Keratinocyte (primary cell): ENCODE data around the gene BAZ2B. TPM values are rescaled to one million over a fixed set of nuclear protein-coding genes. Genes with fewer than 3 reads are reported as not detected.

Experiments
- DNase-seq: peaks from one replicate; pipeline ENCODE4 v3.0.0-alpha.2; 2011; ENCODE audit warnings: low read depth, missing footprints, low spot score
- FAIRE-seq: peaks from 2 replicates; lab custom pipeline; 2011; peaks lifted over from hg19 to GRCh38; lab: Jason Lieb, UNC
- H2AFZ ChIP-seq: 2 replicates; pipeline ENCODE4 v1.6.0; 2012; ENCODE audit warnings: low read length, control low read depth, inconsistent platforms; ENCODE audit not compliant: control insufficient read depth
- H3K27ac ChIP-seq: 2 replicates; pipeline ENCODE4 v1.5.1; 2011; ENCODE audit warnings: low read length; ENCODE audit not compliant: control insufficient read depth, insufficient read depth
- H3K27me3 ChIP-seq: 3 replicates; pipeline ENCODE4 v1.6.0; 2011; ENCODE audit warnings: low read length; ENCODE audit not compliant: control insufficient read depth, insufficient read depth; ENCODE audit errors: extremely low read depth
- H3K36me3 ChIP-seq, 2 experiments: 2 replicates in 1 of 2; 3 replicates in 1 of 2; pipeline ENCODE4 v1.5.1; 2011; ENCODE audit warnings: low read length in 2 of 2, mild to moderate bottlenecking in 1 of 2; ENCODE audit not compliant: control insufficient read depth in 2 of 2, insufficient read depth in 2 of 2; ENCODE audit errors: extremely low read depth in 1 of 2
- H3K4me1 ChIP-seq: 3 replicates; pipeline ENCODE4 v1.5.1; 2011; ENCODE audit warnings: low read length; ENCODE audit not compliant: control insufficient read depth, insufficient read depth; ENCODE audit errors: extremely low read depth
- H3K4me2 ChIP-seq: 3 replicates; pipeline ENCODE4 v1.6.0; 2011; ENCODE audit warnings: low read depth, low read length; ENCODE audit not compliant: control insufficient read depth, insufficient read depth; ENCODE audit errors: extremely low read depth
- H3K4me3 ChIP-seq, 3 experiments: fragments of 200-600 bp in 1 of 3; sonication (generic) in 1 of 3; 2 replicates in 2 of 3; 3 replicates in 1 of 3; pipeline ENCODE4 v1.5.1; 2011 to 2016; ENCODE audit warnings: low read length in 3 of 3, mild to moderate bottlenecking in 3 of 3, control low read depth in 2 of 3, inconsistent platforms in 1 of 3, low read depth in 1 of 3, mixed read lengths in 1 of 3, mixed run types in 1 of 3, moderate library complexity in 1 of 3; ENCODE audit not compliant: control insufficient read depth in 2 of 3, insufficient read depth in 2 of 3; ENCODE audit errors: extremely low read depth in 1 of 3
- H3K79me2 ChIP-seq: 2 replicates; pipeline ENCODE4 v1.6.0; 2012; ENCODE audit warnings: low read length; ENCODE audit not compliant: control insufficient read depth, insufficient read depth
- H3K9ac ChIP-seq: 3 replicates; pipeline ENCODE4 v1.6.0; 2011; ENCODE audit warnings: low read length; ENCODE audit not compliant: control insufficient read depth, insufficient read depth; ENCODE audit errors: extremely low read depth
- H3K9me1 ChIP-seq: 3 replicates; pipeline ENCODE4 v1.6.0; 2011; ENCODE audit warnings: low read length; ENCODE audit not compliant: control insufficient read depth, insufficient read depth; ENCODE audit errors: extremely low read depth
- H3K9me3 ChIP-seq: 2 replicates; pipeline ENCODE4 v1.5.1; 2012; ENCODE audit warnings: low read depth, low read length; ENCODE audit not compliant: control insufficient read depth
- H4K20me1 ChIP-seq: 3 replicates; pipeline ENCODE4 v1.6.0; 2011; ENCODE audit warnings: low read length; ENCODE audit not compliant: control insufficient read depth, insufficient read depth; ENCODE audit errors: extremely low read depth
- CTCF ChIP-seq, 3 experiments: IDR thresholded peaks in 1 of 3; conservative IDR thresholded peaks in 1 of 3; optimal IDR thresholded peaks in 1 of 3; 2 replicates in 2 of 3; 3 replicates in 1 of 3; pipeline versions ENCODE3 to v1.5.1; 2011; ENCODE audit warnings: low read length in 3 of 3, mild to moderate bottlenecking in 3 of 3, moderate library complexity in 2 of 3, control low read depth in 1 of 3, inconsistent platforms in 1 of 3; ENCODE audit not compliant: insufficient read depth in 2 of 3; ENCODE audit errors: extremely low read depth in 1 of 3
- EZH2 ChIP-seq: IDR thresholded peaks from one replicate; pipeline ENCODE4 v1.6.1; 2012; ENCODE audit warnings: inconsistent platforms, mild to moderate bottlenecking, low read length, moderate library complexity
- dilution Hi-C: fragments of 300-500 bp; cut with MboI; formaldehyde crosslinking; loops from one replicate; pipeline ENCODE4 v1.7.0; 2020; ENCODE audit warnings: low sequenced_read_pairs; ENCODE audit not compliant: extremely low pct_ligation_motif_present
- polyA plus RNA-seq, 5 experiments: library from polyadenylated mRNA; depleted of rRNA in 3 of 5; stranded (reverse) in 3 of 5; stranded (forward) in 1 of 5; unstranded in 1 of 5; fragments of >200 nt; gene quantifications; 1 replicate in 1 of 5; 2 replicates in 3 of 5; 3 replicates in 1 of 5; pipeline versions ENCODE4 v1.2.1 to v1.2.3, GENCODE V29; 2011 to 2012; ENCODE audit warnings: missing spikeins in 2 of 5, low read depth in 1 of 5, low replicate concordance in 1 of 5

Gene BAZ2B
- polyA plus RNA-seq, 1 donor (not counting 4 experiments of a cell fraction or from before 2014, with no cell fraction given), result 27.0 TPM

GRCh38 chr2:159349674-159350299 is 266.6 kb downstream of the BAZ2B start:
- Histone ChIP-seq H3K4me3 (no peak overlapping the region), H4K20me1 (no peaks in the 10 kb centered on the region), H3K79me2 (no peaks in the 10 kb centered on the region), H3K4me2 (no peak overlapping the region), H3K36me3 (peaks cover 4 to 6% of the 10 kb centered on the region in 2 experiments), H2AFZ (no peak overlapping the region), H3K9ac (no peak overlapping the region), H3K27me3 (no peaks in the 10 kb centered on the region), H3K9me1 (no peaks in the 10 kb centered on the region), H3K4me1 (no peaks in the 10 kb centered on the region), H3K27ac (no peak overlapping the region), H3K9me3 (no peaks in the 10 kb centered on the region)
- FAIRE-seq, result no peak
- no peak for TF ChIP-seq EZH2
- no peak for TF ChIP-seq CTCF (optimal IDR thresholded peaks at IDR 0.05 in 1 of 3, IDR thresholded peaks at IDR 0.05 in 1 of 3, conservative IDR thresholded peaks at IDR 0.05 in 1 of 3; ENCODE audit: extremely low read depth in 1 of 3, insufficient read depth in 2 of 3, low read length in 3 of 3)
- dilution Hi-C loops, result no loop called here
- no peak for DNase-seq

DNA sequence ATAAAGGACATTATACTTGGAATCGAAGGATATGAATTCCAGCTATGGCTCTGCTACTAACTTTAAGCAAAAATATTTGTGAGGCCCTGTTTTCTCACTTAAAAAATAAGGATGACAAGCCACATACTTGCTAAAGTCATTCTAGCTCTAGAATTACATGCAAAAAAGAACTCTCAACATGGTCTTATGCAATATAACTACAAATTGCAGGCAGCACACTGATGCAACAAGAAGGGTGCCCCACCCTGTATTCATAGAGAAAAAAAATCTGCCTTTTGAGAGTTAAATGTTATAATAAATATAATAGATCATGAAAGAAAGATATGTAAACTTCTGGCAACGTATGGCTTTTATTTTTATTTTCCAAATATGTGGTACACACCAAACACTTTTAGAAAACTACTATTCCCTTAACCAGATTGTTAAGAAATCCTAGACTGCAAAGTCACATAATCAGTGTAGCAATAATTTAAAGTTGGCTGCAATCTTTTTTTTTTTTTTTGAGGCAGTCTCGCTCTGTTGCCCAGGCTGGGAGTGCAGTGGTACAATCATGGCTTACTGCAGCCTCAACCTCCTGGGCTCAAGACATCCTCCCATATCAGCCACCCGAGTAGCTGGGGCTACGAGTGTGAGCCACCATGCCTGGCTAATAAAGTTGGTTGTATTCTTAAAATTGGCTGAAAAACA is 289.6 kb downstream of the BAZ2B start:
- Histone ChIP-seq H3K4me1 (peaks cover 9% of the 10 kb centered on the region), H3K9me3 (no peaks in the 10 kb centered on the region), H3K9me1 (no peaks in the 10 kb centered on the region), H3K36me3 (peaks cover 5 to 9% of the 10 kb centered on the region in 2 experiments), H3K9ac (no peak overlapping the region), H4K20me1 (no peaks in the 10 kb centered on the region), H3K4me3 (no peak overlapping the region), H3K4me2 (no peak overlapping the region), H2AFZ (no peak overlapping the region), H3K27ac (peak overlapping the region; percentile 37), H3K27me3 (no peaks in the 10 kb centered on the region), H3K79me2 (no peaks in the 10 kb centered on the region)
- dilution Hi-C loops, result no loop called here
- no peak for TF ChIP-seq CTCF (optimal IDR thresholded peaks at IDR 0.05 in 1 of 3, IDR thresholded peaks at IDR 0.05 in 1 of 3, conservative IDR thresholded peaks at IDR 0.05 in 1 of 3; ENCODE audit: extremely low read depth in 1 of 3, insufficient read depth in 2 of 3, low read length in 3 of 3)
- TF ChIP-seq EZH2, result no peak
- peak; percentile 17 for FAIRE-seq
- no peak for DNase-seq
